Panc1 (cell line): ENCODE data around the gene NUP93. TPM values are rescaled to one million over a fixed set of nuclear protein-coding genes. Genes with fewer than 3 reads are reported as not detected.

Source experiments
- ATAC-seq: fragments of 200-7000 bp; cut with Tn5 transposase; 2 replicates; pipeline ENCODE4 v1.9.1; 2020; ENCODE audit warnings: mild to moderate bottlenecking, moderate library complexity
- BruUV-seq: library from RNA; stranded (reverse); fragments of 400-500 nt; replicated peaks from 2 replicates; lab custom pipeline; 2021; lab: Mats Ljungman, UMichigan
- CTCF ChIA-PET: fragments of 300-600 bp; sonication (Branson Sonifier 250); formaldehyde crosslinking; loops from one replicate; lab custom pipeline; 2022; ENCODE audit warnings: antibody characterized with exemption; lab: Charles Lee
- POLR2A ChIA-PET: fragments of 300-600 bp; sonication (Branson Sonifier 250); formaldehyde crosslinking; loops from one replicate; lab custom pipeline; 2022; ENCODE audit warnings: antibody characterized with exemption; lab: Charles Lee
- DNase-seq: peaks from one replicate; pipeline ENCODE4 v3.0.0-alpha.2; 2010; ENCODE audit warnings: low read depth, low spot score
- H3K27ac ChIP-seq: 2 replicates; pipeline ENCODE4 v1.5.1; 2011; ENCODE audit warnings: mild to moderate bottlenecking, low read length, inconsistent platforms
- H3K27me3 ChIP-seq: fragments of 200-500 bp; sonication (Bioruptor generic); 2 replicates; pipeline ENCODE4 v1.6.0; 2014; ENCODE audit warnings: low read length, inconsistent platforms; ENCODE audit not compliant: control insufficient read depth, insufficient read depth
- H3K36me3 ChIP-seq: fragments of 200-500 bp; sonication (Bioruptor generic); 2 replicates; pipeline ENCODE4 v1.5.1; 2014; ENCODE audit warnings: inconsistent platforms, mild to moderate bottlenecking, low read length, moderate library complexity; ENCODE audit not compliant: control insufficient read depth, insufficient read depth
- H3K4me1 ChIP-seq: 2 replicates; pipeline ENCODE4 v1.5.1; 2011; ENCODE audit warnings: inconsistent platforms, mild to moderate bottlenecking, low read length, moderate library complexity; ENCODE audit not compliant: control insufficient read depth, insufficient read depth
- H3K4me3 ChIP-seq, 2 experiments: 2 replicates each; pipeline ENCODE4 v1.5.1; 2011 to 2012; ENCODE audit warnings: low read depth in 2 of 2, low read length in 2 of 2, mild to moderate bottlenecking in 2 of 2, inconsistent platforms in 1 of 2, moderate library complexity in 1 of 2
- H3K9me3 ChIP-seq: fragments of 200-500 bp; sonication (Bioruptor generic); 2 replicates; pipeline ENCODE4 v1.5.1; 2014; ENCODE audit warnings: low read depth, mild to moderate bottlenecking, inconsistent platforms, low read length, moderate library complexity; ENCODE audit not compliant: control insufficient read depth, insufficient read depth
- CTCF ChIP-seq: fragments of 450-650 bp; IDR thresholded peaks from 2 replicates; pipeline ENCODE4 v1.5.1; 2017; ENCODE audit warnings: mild to moderate bottlenecking
- POLR2AphosphoS5 ChIP-seq: IDR thresholded peaks from 2 replicates; pipeline ENCODE4 v1.6.1; 2012; ENCODE audit warnings: mild to moderate bottlenecking, low read depth, low read length, moderate library complexity
- REST ChIP-seq, 2 experiments: IDR thresholded peaks; 2 replicates each; pipeline ENCODE4 v1.6.1; 2011 to 2012; ENCODE audit warnings: low read depth in 2 of 2, control low read depth in 1 of 2, low read length in 1 of 2, mild to moderate bottlenecking in 1 of 2, moderate library complexity in 1 of 2; ENCODE audit not compliant: insufficient read depth in 1 of 2
- SIN3A ChIP-seq: IDR thresholded peaks from 2 replicates; pipeline ENCODE4 v1.6.1; 2012; ENCODE audit warnings: low read depth, mild to moderate bottlenecking, low read length, moderate library complexity, borderline replicate concordance; ENCODE audit not compliant: insufficient read depth
- TCF7L2 ChIP-seq: IDR thresholded peaks from 2 replicates; pipeline ENCODE4 v1.6.1; 2011; ENCODE audit warnings: mild to moderate bottlenecking, low read depth, low read length, inconsistent platforms
- in situ Hi-C: cut with HindIII; loops from 2 replicates; pipeline ENCODE4 v1.10.0; 2016; ENCODE audit warnings: low sequenced_read_pairs, low pct_unique_long_range_greater_than_20kb
- intact Hi-C: fragments of 100-400 bp; cut with micrococcal nuclease; formaldehyde crosslinking; loops from one replicate; pipeline ENCODE4 v1.10.0; 2022; ENCODE audit not compliant: unreplicated experiment
- microRNA-seq: library from miRNA; unstranded; fragments of <30 nt; microRNA quantifications from one replicate; pipeline ENCODE4 v1.1.0, GENCODE V29; 2020; ENCODE audit not compliant: unreplicated experiment
- total RNA-seq: library from RNA; stranded (reverse); gene quantifications from one replicate; pipeline ENCODE4 v1.2.1, GENCODE V29; 2021; ENCODE audit not compliant: unreplicated experiment

NUP93 gene
- total RNA-seq, 1 experiment from 2014 or later, result 88.5 TPM

- Histone ChIP-seq H3K4me3 (no peak overlapping the region), H3K4me1 (no peaks in the 10 kb centered on the region), H3K9me3 (no peaks in the 10 kb centered on the region), H3K27ac (no peak overlapping the region), H3K36me3 (no peaks in the 10 kb centered on the region), H3K27me3 (no peaks in the 10 kb centered on the region)
- intact Hi-C loops (no loop called here), in situ Hi-C loops (no loop called here)
- DNase-seq (no peak), ATAC-seq (no peak)
- POLR2A ChIA-PET, result no interaction called here
- TF ChIP-seq TCF7L2, result no peak
- no peak for TF ChIP-seq POLR2AphosphoS5
- TF ChIP-seq REST (IDR thresholded peaks at IDR 0.05; ENCODE audit: insufficient read depth in 1 of 2, low read depth in 2 of 2, low read length in 1 of 2), result no peak
- no peak for TF ChIP-seq CTCF
- TF ChIP-seq SIN3A, result no peak
- CTCF ChIA-PET, result no interaction called here
- no TSS peak for BruUV-seq
These were observed 168.9 kb downstream of the NUP93 start for GRCh38 chr16:56898847-56899246.

Small RNA genes within 50 kb of the gene (microRNA-seq; reads per million reads assigned to microRNA genes)
- 6.4 reads per million, percentile 19 among the genes with 10 or more reads in this experiment for gene MIR138-2

Other genes starting within 250 kb of the NUP93 start
- gene BBS2, start 210.1 kb upstream of the NUP93 start, total RNA-seq, result 24.0 TPM
- not detected for gene MT4, start 165.1 kb upstream of the NUP93 start, total RNA-seq
- gene MT3, start 140.6 kb upstream of the NUP93 start, total RNA-seq, result not detected
- gene MT2A, start 121.5 kb upstream of the NUP93 start, total RNA-seq, result 673 TPM
- 170 TPM for gene MT1E, start 104.3 kb upstream of the NUP93 start, total RNA-seq
- gene MT1M, start 97.5 kb upstream of the NUP93 start, total RNA-seq, result 1.8 TPM
- gene MT1A, start 91.5 kb upstream of the NUP93 start, total RNA-seq, result 52.1 TPM
- not detected for gene MT1B, start 78.2 kb upstream of the NUP93 start, total RNA-seq
- 2.1 TPM for gene MT1F, start 72.2 kb upstream of the NUP93 start, total RNA-seq
- gene MT1G, start 62.1 kb upstream of the NUP93 start, total RNA-seq, result 2.2 TPM
- gene MT1H, start 60.3 kb upstream of the NUP93 start, total RNA-seq, result not detected
- 25.9 TPM for gene MT1X, start 47.7 kb upstream of the NUP93 start, total RNA-seq
- 0.15 TPM for gene SLC12A3, start 135.1 kb downstream of the NUP93 start, total RNA-seq
- gene HERPUD1, start 202.0 kb downstream of the NUP93 start, total RNA-seq, result 45.2 TPM
- gene CETP, start 231.8 kb downstream of the NUP93 start, total RNA-seq, result not detected